ENCODE data around the gene NUTM1.
"Not testable (repeated sequence)": the region's sequence is repeated elsewhere in the genome, so short reads cannot be mapped to it uniquely, and the experiment has no call there.

GRCh38 chr15:34375541-34375940 lies 32.4 kb downstream of the NUTM1 start:
- not testable (repeated sequence) for TF ChIP-seq CTCF, POLR2A (IDR thresholded peaks at IDR 0.05)

Data from upper lobe of left lung (tissue), 4 donors.